Chondrocyte (in vitro differentiated cells): ENCODE results near the gene ZMAT2. TPM values are rescaled to one million over a fixed set of nuclear protein-coding genes. Genes with fewer than 3 reads are reported as not detected.

Experiments
- DNase-seq: peaks from one replicate; pipeline ENCODE4 v3.0.0; 2021; ENCODE audit warnings: mixed read lengths, low spot score
- H3K27ac Mint-ChIP-seq: one replicate; pipeline ENCODE4 v1.8.0; 2021; ENCODE audit warnings: mild to moderate bottlenecking, moderate library complexity, mixed read lengths; ENCODE audit not compliant: unreplicated experiment
- H3K27me3 Mint-ChIP-seq: 2 replicates; pipeline ENCODE4 v1.8.0; 2021; ENCODE audit warnings: low read depth, mixed read lengths
- H3K36me3 Mint-ChIP-seq: 2 replicates; pipeline ENCODE4 v1.8.0; 2021; ENCODE audit warnings: low read depth, mixed read lengths
- H3K4me1 Mint-ChIP-seq: 2 replicates; pipeline ENCODE4 v1.8.0; 2021; ENCODE audit warnings: low read depth, mild to moderate bottlenecking, mixed read lengths
- H3K4me3 Mint-ChIP-seq: one replicate; pipeline ENCODE4 v1.8.0; 2021; ENCODE audit warnings: mild to moderate bottlenecking, moderate library complexity, mixed read lengths; ENCODE audit not compliant: unreplicated experiment
- H3K9me3 Mint-ChIP-seq: 2 replicates; pipeline ENCODE4 v1.8.0; 2021; ENCODE audit warnings: low read depth, mixed read lengths
- CTCF ChIP-seq: fragments of 200-600 bp; sonication (generic); IDR thresholded peaks from 2 replicates; pipeline ENCODE4 v1.5.0; 2021; ENCODE audit warnings: antibody characterized with exemption, mild to moderate bottlenecking, moderate library complexity
- total RNA-seq: library from RNA; stranded (reverse); gene quantifications from 3 replicates; pipeline ENCODE4 v1.2.1, GENCODE V29; 2021

ZMAT2 gene
- total RNA-seq, 1 donor from 2014 or later, result 39.2 TPM

GRCh38 chr5:140671472-140672125 lies 28.6 kb upstream of the ZMAT2 start:
- Mint-ChIP-seq H3K4me3 (no peak overlapping the region), H3K36me3 (peaks cover 24% of the 10 kb centered on the region), H3K27me3 (no peaks in the 10 kb centered on the region), H3K27ac (no peak overlapping the region), H3K9me3 (no peaks in the 10 kb centered on the region), H3K4me1 (peaks cover 13% of the 10 kb centered on the region)
- TF ChIP-seq CTCF, result no peak
- DNase-seq, result no peak

GRCh38 chr5:140672455-140673186 lies 27.6 kb upstream of the ZMAT2 start:
- no peak for TF ChIP-seq CTCF
- H3K4me3 Mint-ChIP-seq, result no peak overlapping the region
- DNase-seq, result no peak

DNA sequence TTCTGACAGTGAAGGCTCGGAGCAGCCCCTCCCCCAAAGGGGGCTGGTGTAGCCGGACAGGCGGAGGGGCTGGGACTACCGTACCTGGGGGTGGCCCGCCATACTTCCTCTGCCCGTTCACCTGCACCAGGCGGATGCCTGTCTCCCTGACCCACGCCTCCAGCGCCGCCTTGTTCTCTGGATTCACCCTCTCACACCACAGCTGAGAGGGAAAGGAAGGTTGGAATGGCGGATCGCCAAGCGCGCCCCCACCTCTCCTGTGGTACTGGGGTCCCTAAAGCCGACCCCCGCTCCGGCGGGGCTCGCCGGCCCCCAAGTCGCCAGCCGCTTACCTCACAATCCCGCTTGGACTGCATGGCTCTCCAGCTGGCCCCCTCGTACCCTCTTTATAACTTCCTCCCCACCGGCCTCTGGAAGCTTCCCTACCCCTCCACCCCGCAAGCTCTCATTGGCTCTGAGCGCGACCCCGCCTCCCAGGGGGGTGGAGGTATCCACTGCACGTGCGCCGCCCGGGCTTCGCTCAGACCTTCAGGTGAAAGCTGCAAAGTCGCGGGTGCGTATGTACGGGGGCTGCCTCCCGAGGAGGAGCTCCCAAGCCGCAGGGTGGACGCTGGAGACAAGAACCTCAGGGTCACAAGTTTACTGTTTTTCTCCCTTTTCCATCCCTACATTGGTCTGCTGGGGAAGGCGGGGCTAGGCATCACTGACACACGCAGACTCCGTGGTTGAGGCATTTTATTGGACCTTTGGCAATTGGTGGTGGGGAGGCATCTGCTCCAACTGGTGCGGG lies 26.9 kb upstream of the ZMAT2 start, which contains the start of gene DND1:
TSS of gene DND1 (minus strand) at position 390 of the 790 bp plus-strand sequence. CDS start at position 356, 34 bp downstream.
- no peaks in the 10 kb centered on the region for H3K4me1 Mint-ChIP-seq
- peak within 1 kb of the TSS; percentile 45 for H3K27ac Mint-ChIP-seq
- H3K9me3 Mint-ChIP-seq, result no peaks in the 10 kb centered on the region
- peaks cover 28% of the 10 kb centered on the region for H3K36me3 Mint-ChIP-seq
- DNase-seq, result no peak
- H3K27me3 Mint-ChIP-seq, result no peaks in the 10 kb centered on the region
- H3K4me3 Mint-ChIP-seq, result no peak within 1 kb of the TSS
- no peak for TF ChIP-seq CTCF

More at GRCh38 chr5:140672455-140673186, 27.6 kb upstream of the ZMAT2 start:
- no peaks in the 10 kb centered on the region for H3K27me3 Mint-ChIP-seq
- peaks cover 27% of the 10 kb centered on the region for H3K36me3 Mint-ChIP-seq
- no peaks in the 10 kb centered on the region for H3K9me3 Mint-ChIP-seq
- H3K4me1 Mint-ChIP-seq, result peaks cover 3% of the 10 kb centered on the region
- no peak overlapping the region for H3K27ac Mint-ChIP-seq

GRCh38 chr5:140674211-140674610 lies 26.0 kb upstream of the ZMAT2 start:
- Mint-ChIP-seq H3K9me3 (no peaks in the 10 kb centered on the region), H3K27ac (no peak overlapping the region), H3K27me3 (no peaks in the 10 kb centered on the region), H3K4me3 (no peak overlapping the region), H3K36me3 (peaks cover 23% of the 10 kb centered on the region), H3K4me1 (no peaks in the 10 kb centered on the region)
- no peak for DNase-seq
- no peak for TF ChIP-seq CTCF

DNA sequence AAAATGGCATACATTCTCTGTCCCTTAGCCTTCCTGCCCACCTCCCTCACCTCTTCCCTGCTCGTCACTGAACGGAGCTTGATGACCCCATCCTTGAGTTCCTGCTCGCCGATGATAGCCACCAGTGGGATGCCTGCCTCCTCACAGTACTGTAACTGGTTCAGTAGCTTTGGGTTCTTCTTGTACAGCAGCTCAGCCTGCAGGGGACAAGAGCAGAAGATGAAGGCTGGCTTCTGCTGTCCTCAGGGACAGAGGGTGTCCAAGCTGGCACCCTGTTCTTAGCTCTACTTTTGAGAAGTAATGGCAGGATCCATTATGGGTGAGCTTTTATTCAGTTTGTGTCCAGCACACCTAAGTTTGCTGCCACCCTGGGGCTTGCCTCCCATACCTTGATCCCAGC lies 25.6 kb upstream of the ZMAT2 start:
- Mint-ChIP-seq H3K4me1 (no peaks in the 10 kb centered on the region), H3K4me3 (no peak overlapping the region), H3K36me3 (peaks cover 19% of the 10 kb centered on the region), H3K27me3 (no peaks in the 10 kb centered on the region), H3K9me3 (no peaks in the 10 kb centered on the region), H3K27ac (peak overlapping the region; percentile 53)
- no peak for DNase-seq
- no peak for TF ChIP-seq CTCF
